Activated T-cell treated with anti-CD3 and anti-CD28 coated beads, Interleukin-2, amount 50 U/mL, for 48 hours (primary cell): ENCODE data around the gene MDK.
"Not testable (repeated sequence)": the region's sequence is repeated elsewhere in the genome, so short reads cannot be mapped to it uniquely, and the experiment has no call there.

ENCODE experiments used
- DNase-seq, 2 experiments: peaks; one replicate each; pipeline ENCODE4 v3.0.0-alpha.2; 2020

The MDK gene

GRCh38 chr11:46369458-46370152 lies 11.9 kb upstream of the MDK start:
- DNase-seq: peak; percentile 75 to 79

GRCh38 chr11:46370253-46370652 lies 11.2 kb upstream of the MDK start:
- no peak for DNase-seq

GRCh38 chr11:46371262-46371661 lies 10.2 kb upstream of the MDK start:
- not testable (repeated sequence) for DNase-seq

DNA sequence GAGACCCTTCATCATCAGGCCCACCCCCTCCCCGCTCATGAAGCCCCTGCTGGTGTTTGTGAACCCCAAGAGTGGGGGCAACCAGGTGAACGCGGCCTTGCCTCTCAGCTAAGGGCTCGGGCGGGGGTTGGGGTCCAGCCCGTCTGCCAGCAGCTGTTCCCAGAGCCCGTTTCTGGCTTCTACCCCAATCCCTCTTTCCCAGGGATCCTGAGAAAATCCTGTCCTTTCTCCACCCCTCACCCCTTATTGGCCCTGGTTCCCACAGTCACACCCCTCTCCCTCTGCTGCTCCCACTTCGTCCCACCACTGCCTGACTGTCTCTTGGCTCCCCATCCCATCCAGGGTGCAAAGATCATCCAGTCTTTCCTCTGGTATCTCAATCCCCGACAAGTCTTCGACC lies 9.4 kb upstream of the MDK start:
- DNase-seq: no peak

- DNase-seq: not testable (repeated sequence)
Observed at GRCh38 chr11:46372501-46372900, 9.0 kb upstream of the MDK start.

- DNase-seq: no peak
Observed at GRCh38 chr11:46373787-46374740, 7.4 kb upstream of the MDK start.

GRCh38 chr11:46374815-46375214 lies 6.7 kb upstream of the MDK start:
- DNase-seq: no peak

- no peak for DNase-seq
Observed at GRCh38 chr11:46375392-46376101, 5.9 kb upstream of the MDK start.

DNA sequence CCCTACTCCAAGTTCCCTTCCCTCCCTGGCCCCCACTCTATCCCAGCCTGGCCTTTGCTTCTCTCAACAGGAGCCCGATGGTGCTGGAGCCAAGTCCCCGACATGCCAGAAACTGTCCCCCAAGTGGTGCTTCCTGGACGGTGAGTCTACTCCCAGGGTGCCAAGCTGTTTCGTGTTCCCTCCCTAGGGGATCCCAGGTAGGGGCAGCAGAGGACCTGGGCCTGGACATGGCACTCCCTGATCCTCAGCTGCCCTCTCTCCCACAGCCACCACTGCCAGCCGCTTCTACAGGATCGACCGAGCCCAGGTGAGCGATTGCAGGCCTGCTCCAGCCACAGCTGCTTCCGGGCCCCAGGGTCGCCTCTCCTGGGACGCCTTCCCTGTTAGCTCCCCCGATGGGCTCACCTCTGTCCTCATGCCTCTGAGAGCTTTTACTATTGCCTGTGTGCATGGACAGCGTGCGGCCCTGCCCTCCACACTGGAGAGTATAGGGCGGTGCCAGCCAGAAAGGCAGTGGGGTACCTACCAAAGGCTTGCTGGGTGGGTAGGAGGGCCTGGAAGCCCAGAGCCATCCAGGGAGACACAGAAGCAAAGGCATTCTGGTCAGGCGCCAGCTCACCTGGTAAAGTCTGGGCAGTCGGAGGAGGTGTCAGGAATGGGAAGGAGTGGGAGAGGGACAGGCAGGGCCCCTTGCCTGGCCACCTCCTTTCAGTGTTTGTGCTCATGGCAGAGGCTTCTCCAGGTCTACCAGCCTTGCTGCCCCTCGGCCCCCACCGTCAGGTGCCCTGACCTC lies 5.0 kb upstream of the MDK start:
- DNase-seq: no peak

DNA sequence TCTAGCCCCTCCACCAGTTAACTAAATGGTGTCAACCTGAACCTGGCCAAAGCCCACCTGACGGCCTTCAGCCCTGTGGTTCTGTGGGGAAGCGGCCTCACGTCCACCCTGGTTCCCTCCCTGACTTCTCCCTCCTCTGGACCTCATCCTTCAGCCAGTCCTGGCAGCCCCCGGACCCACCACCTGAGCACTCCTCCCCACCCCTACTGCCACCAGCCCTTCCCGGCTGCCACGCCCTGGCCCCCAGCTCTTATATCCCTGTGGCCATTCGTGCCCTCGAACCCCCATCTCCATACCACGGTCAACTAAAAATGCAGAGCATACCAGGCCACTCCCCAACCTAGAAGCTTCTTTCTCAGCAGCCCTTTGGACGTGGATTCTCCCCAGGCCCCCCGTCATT lies 4.2 kb upstream of the MDK start:
- no peak for DNase-seq

- DNase-seq: no peak
Observed at GRCh38 chr11:46377831-46378230, 3.6 kb upstream of the MDK start.

- no peak for DNase-seq
Observed at GRCh38 chr11:46378296-46378695, 3.2 kb upstream of the MDK start.

GRCh38 chr11:46378811-46379481 lies 2.5 kb upstream of the MDK start:
- DNase-seq: no peak

GRCh38 chr11:46379482-46380293 lies 1.8 kb upstream of the MDK start:
- DNase-seq: not testable (repeated sequence)

DNA sequence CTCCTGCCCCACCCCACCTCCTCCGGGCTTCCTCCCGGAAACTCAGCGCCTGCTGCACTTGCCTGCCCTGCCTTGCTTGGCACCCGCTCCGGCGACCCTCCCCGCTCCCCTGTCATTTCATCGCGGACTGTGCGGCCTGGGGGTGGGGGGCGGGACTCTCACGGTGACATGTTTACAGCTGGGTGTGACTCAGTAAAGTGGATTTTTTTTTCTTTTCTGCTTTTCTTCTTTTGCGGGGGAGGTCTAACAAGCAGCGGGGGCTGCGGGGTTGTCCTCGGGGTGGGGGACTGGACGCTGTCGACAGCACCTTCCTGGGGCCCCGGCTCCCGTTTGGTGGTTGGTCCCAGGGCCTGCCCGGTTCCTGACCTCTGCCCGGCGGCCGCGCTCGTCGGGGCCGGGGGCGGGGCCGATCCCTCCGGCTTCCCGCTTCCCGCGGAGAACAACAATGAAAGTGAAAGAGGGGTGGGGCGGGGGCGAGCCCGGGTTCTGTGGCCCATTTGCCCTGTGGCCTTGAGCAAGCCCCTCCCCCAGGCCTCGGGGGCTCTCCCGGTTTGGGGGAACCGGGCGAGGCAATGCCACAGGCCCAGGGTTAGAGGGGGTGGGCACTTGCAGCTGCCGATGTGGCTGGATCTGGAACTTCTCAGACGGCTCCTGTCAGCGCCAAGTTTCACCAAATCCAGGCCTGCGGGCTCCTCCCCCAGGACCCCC lies 975 bp upstream of the MDK start:
- peak; percentile 80 to 82 for DNase-seq

- DNase-seq: no peak
Observed at GRCh38 chr11:46381819-46382645, 563 bp downstream of the MDK start.

- no peak for DNase-seq
Observed at GRCh38 chr11:46382646-46383403, 1.4 kb downstream of the MDK start.

GRCh38 chr11:46383404-46383758 lies 1.9 kb downstream of the MDK start:
- no peak for DNase-seq
